HG03064 (cell line): ENCODE results near the gene PRUNE1.

Experiments
- ATAC-seq: cut with Tn5 transposase; IDR thresholded peaks from one replicate; pipeline ENCODE4 v1.9.1; 2021; ENCODE audit warnings: low read depth; ENCODE audit not compliant: unreplicated experiment

The PRUNE1 gene

GRCh38 chr1:151003180-151003579, 5.1 kb upstream of the PRUNE1 start:
- ATAC-seq: no peak

GRCh38 chr1:151005729-151006319, 2.4 kb upstream of the PRUNE1 start:
- ATAC-seq: no peak

GRCh38 chr1:151006327-151007052, 1.8 kb upstream of the PRUNE1 start, which contains the start of gene MINDY1:
Gene MINDY1, minus strand, starts transcription at chr1:151006902. Its CDS starts 4,285 bp downstream, at chr1:151002617.
- no peak for ATAC-seq

- ATAC-seq: no peak
Measured at GRCh38 chr1:151007853-151008243, 401 bp upstream of the PRUNE1 start.

- ATAC-seq: no peak
Measured at GRCh38 chr1:151009206-151009587, 948 bp downstream of the PRUNE1 start.

GRCh38 chr1:151009674-151010345, 1.6 kb downstream of the PRUNE1 start:
- no peak for ATAC-seq

GRCh38 chr1:151010346-151010726, 2.1 kb downstream of the PRUNE1 start:
- no peak for ATAC-seq

GRCh38 chr1:151011154-151011850, 3.1 kb downstream of the PRUNE1 start:
- no peak for ATAC-seq

GRCh38 chr1:151012684-151013471, 4.6 kb downstream of the PRUNE1 start:
- ATAC-seq: no peak

- no peak for ATAC-seq
Measured at GRCh38 chr1:151013518-151013917, 5.3 kb downstream of the PRUNE1 start.

GRCh38 chr1:151024540-151025146, 16.4 kb downstream of the PRUNE1 start:
- no peak for ATAC-seq

- no peak for ATAC-seq
Measured at GRCh38 chr1:151026460-151026859, 18.2 kb downstream of the PRUNE1 start.

GRCh38 chr1:151032164-151032563, 23.9 kb downstream of the PRUNE1 start:
- ATAC-seq: no peak

GRCh38 chr1:151035167-151035566, 26.9 kb downstream of the PRUNE1 start:
- ATAC-seq: no peak

GRCh38 chr1:151036356-151036755, 28.1 kb downstream of the PRUNE1 start, which contains the start of gene BNIPL:
Gene BNIPL, plus strand, starts transcription at chr1:151036586. Its CDS starts 140 bp downstream, at chr1:151036726.
- no peak for ATAC-seq

- no peak for ATAC-seq
Measured at GRCh38 chr1:151037032-151037431, 28.8 kb downstream of the PRUNE1 start.

- no peak for ATAC-seq
Measured at GRCh38 chr1:151039521-151039920, 31.3 kb downstream of the PRUNE1 start.

- no peak for ATAC-seq
Measured at GRCh38 chr1:151043163-151043562, 34.9 kb downstream of the PRUNE1 start.

GRCh38 chr1:151047591-151047924, 39.3 kb downstream of the PRUNE1 start, which contains the start of gene C1orf56:
Gene C1orf56, plus strand, starts transcription at chr1:151047751. Its CDS starts 97 bp downstream, at chr1:151047848.
- no peak for ATAC-seq
